HuH-7.5 (cell line): Measurements from ENCODE around the gene S100A6.
"Not testable (repeated sequence)": the region's sequence is repeated elsewhere in the genome, so short reads cannot be mapped to it uniquely, and the experiment has no call there.

Experiments
- DNase-seq: peaks from one replicate; pipeline ENCODE4 v3.0.0; 2011; ENCODE audit warnings: low spot score

Gene S100A6

GRCh38 chr1:153531638-153532037 is 4.2 kb downstream of the S100A6 start:
- no peak for DNase-seq

GRCh38 chr1:153527683-153528040 is 8.1 kb downstream of the S100A6 start:
- DNase-seq: no peak

- DNase-seq: no peak
Observed at GRCh38 chr1:153527023-153527682, 8.6 kb downstream of the S100A6 start.

GRCh38 chr1:153526132-153526543 is 9.7 kb downstream of the S100A6 start:
- no peak for DNase-seq

- DNase-seq: no peak
Observed at GRCh38 chr1:153525088-153525728, 10.6 kb downstream of the S100A6 start.

- not testable (repeated sequence) for DNase-seq
Observed at GRCh38 chr1:153522353-153523048, 13.3 kb downstream of the S100A6 start.

GRCh38 chr1:153521808-153522207 is 14.0 kb downstream of the S100A6 start:
- not testable (repeated sequence) for DNase-seq

- no peak for DNase-seq
Observed at GRCh38 chr1:153520818-153521476, 14.8 kb downstream of the S100A6 start.

GRCh38 chr1:153520137-153520691 is 15.6 kb downstream of the S100A6 start:
- not testable (repeated sequence) for DNase-seq

GRCh38 chr1:153519242-153519641 is 16.5 kb downstream of the S100A6 start:
- DNase-seq: no peak

- no peak for DNase-seq
Observed at GRCh38 chr1:153515504-153516394, 20.0 kb downstream of the S100A6 start.

- DNase-seq: no peak
Observed at GRCh38 chr1:153513666-153514065, 22.1 kb downstream of the S100A6 start.

GRCh38 chr1:153513023-153513422 is 22.8 kb downstream of the S100A6 start:
- DNase-seq: no peak

GRCh38 chr1:153510984-153511410 is 24.8 kb downstream of the S100A6 start:
- peak; percentile 88 for DNase-seq

- peak; percentile 60 for DNase-seq
Observed at GRCh38 chr1:153509729-153510354, 25.9 kb downstream of the S100A6 start.

- DNase-seq: no peak
Observed at GRCh38 chr1:153509036-153509435, 26.8 kb downstream of the S100A6 start.

- no peak for DNase-seq
Observed at GRCh38 chr1:153507926-153508583, 27.7 kb downstream of the S100A6 start.

GRCh38 chr1:153506831-153507413 is 28.9 kb downstream of the S100A6 start:
- no peak for DNase-seq

GRCh38 chr1:153506386-153506785 is 29.4 kb downstream of the S100A6 start:
- DNase-seq: no peak

GRCh38 chr1:153505576-153505975 is 30.2 kb downstream of the S100A6 start:
- DNase-seq: no peak
